Measurements from ENCODE around the gene CDH13.

DNA sequence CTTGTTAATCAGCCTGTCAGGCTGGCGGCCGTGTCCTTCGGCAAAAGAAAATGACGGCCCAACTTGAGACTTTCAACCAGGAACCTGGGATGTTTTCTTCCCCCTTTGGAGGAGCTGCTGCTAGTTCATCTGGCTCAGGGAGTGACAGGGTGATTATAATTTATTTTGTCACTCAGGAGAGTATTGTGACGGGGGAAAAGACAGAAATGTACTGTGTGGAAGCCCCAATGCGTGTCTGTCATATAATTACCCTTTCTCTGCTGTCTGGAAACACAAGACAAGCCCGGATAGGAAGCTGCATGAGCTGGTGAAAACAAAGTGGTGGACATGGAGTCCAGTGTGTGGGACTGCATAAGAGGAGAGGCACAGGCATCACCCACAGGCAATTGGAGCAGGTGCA lies 854.8 kb downstream of the CDH13 start:
- TF ChIP-seq ZC3H10 (CRISPR knock-in tag; IDR thresholded peaks at IDR 0.05): no peak
- TF ChIP-seq ZNF8 (CRISPR knock-in tag; IDR thresholded peaks at IDR 0.05): no peak
- no peak for TF ChIP-seq TOX (CRISPR knock-in tag; IDR thresholded peaks at IDR 0.05; ENCODE audit: borderline replicate concordance)
- TF ChIP-seq ZFP30 (CRISPR knock-in tag; IDR thresholded peaks at IDR 0.05): no peak
- TF ChIP-seq CSDC2 (CRISPR knock-in tag; IDR thresholded peaks at IDR 0.05): no peak
- TF ChIP-seq GLIS3 (CRISPR knock-in tag; IDR thresholded peaks at IDR 0.05): no peak
- TF ChIP-seq, protein P1, sequence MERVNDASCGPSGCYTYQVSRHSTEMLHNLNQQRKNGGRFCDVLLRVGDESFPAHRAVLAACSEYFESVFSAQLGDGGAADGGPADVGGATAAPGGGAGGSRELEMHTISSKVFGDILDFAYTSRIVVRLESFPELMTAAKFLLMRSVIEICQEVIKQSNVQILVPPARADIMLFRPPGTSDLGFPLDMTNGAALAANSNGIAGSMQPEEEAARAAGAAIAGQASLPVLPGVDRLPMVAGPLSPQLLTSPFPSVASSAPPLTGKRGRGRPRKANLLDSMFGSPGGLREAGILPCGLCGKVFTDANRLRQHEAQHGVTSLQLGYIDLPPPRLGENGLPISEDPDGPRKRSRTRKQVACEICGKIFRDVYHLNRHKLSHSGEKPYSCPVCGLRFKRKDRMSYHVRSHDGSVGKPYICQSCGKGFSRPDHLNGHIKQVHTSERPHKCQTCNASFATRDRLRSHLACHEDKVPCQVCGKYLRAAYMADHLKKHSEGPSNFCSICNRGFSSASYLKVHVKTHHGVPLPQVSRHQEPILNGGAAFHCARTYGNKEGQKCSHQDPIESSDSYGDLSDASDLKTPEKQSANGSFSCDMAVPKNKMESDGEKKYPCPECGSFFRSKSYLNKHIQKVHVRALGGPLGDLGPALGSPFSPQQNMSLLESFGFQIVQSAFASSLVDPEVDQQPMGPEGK (CRISPR knock-in tag; IDR thresholded peaks at IDR 0.05; ENCODE audit: borderline replicate concordance): no peak

All from SK-N-SH treated with all-trans-retinoic acid at 6 μM for 48 hours (cell line).